HG03571 (cell line): ENCODE data around the gene D2HGDH.
"Not testable (repeated sequence)": the region's sequence is repeated elsewhere in the genome, so short reads cannot be mapped to it uniquely, and the experiment has no call there.

Experiments used
- ATAC-seq: cut with Tn5 transposase; IDR thresholded peaks from one replicate; pipeline ENCODE4 v1.9.1; 2021; ENCODE audit not compliant: unreplicated experiment

D2HGDH gene

GRCh38 chr2:241806217-241806616 is 71.8 kb downstream of the D2HGDH start:
- not testable (repeated sequence) for ATAC-seq

GRCh38 chr2:241808051-241808720 is 73.8 kb downstream of the D2HGDH start:
- no peak for ATAC-seq

- no peak for ATAC-seq
These were observed 74.4 kb downstream of the D2HGDH start, which contains the start of gene NEU4 for GRCh38 chr2:241808721-241809382. TSS of gene NEU4 (plus strand) at chr2:241809193. CDS start at chr2:241814485, 5,292 bp downstream.

- no peak for ATAC-seq
These were observed 75.2 kb downstream of the D2HGDH start for GRCh38 chr2:241809383-241810306.

- no peak for ATAC-seq
These were observed 76.1 kb downstream of the D2HGDH start for GRCh38 chr2:241810307-241811200.

- ATAC-seq: no peak
These were observed 76.9 kb downstream of the D2HGDH start for GRCh38 chr2:241811201-241811951.

GRCh38 chr2:241811952-241812729 is 77.7 kb downstream of the D2HGDH start:
- ATAC-seq: no peak

- ATAC-seq: no peak
These were observed 78.6 kb downstream of the D2HGDH start for GRCh38 chr2:241812730-241813643.

GRCh38 chr2:241813644-241814392 is 79.4 kb downstream of the D2HGDH start:
- ATAC-seq: no peak

GRCh38 chr2:241814393-241814642 is 79.9 kb downstream of the D2HGDH start:
- no peak for ATAC-seq

GRCh38 chr2:241814643-241815476 is 80.4 kb downstream of the D2HGDH start:
- no peak for ATAC-seq

- no peak for ATAC-seq
These were observed 81.3 kb downstream of the D2HGDH start for GRCh38 chr2:241815477-241816430.

GRCh38 chr2:241816431-241817121 is 82.1 kb downstream of the D2HGDH start:
- ATAC-seq: no peak

GRCh38 chr2:241817126-241817820 is 82.8 kb downstream of the D2HGDH start:
- ATAC-seq: no peak
